ENCODE results near the gene CLMP.
"Not testable (repeated sequence)": the region's sequence is repeated elsewhere in the genome, so short reads cannot be mapped to it uniquely, and the experiment has no call there.

Gene CLMP

DNA sequence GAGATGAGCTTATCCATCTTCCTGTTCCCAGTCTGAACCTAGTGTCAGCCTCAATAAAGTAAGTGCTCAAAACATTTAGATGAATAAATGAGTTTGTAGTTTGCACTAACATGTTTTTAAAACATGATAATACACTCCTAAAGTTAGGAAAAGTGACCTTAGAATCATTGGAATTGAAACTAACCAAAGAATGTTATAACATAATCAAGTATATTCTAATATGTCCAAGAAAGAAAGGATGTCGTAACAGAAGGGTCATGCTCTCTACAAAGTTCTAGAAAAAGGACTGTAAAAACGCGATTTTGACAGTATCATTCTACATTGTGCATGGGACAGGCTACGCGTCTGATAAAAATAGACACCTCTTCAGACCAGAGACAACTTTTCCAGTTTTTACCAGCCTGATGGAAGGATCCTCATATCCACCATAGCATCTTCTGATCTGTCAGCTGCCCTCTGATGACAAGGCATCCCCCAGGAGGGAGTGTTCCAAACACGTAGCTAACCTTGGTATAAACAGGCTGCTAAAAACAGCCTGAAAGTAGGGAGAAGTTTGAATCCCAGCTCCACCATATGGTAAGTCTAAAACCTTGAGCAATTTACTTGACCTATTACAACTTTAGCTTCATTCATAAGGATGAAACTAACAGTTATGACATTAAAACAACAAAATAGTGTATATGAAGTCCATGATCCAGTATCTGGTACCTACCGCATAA, 30.2 kb downstream of the CLMP start:
- DNase-seq = no peak

GRCh38 chr11:123163621-123164020, 31.4 kb downstream of the CLMP start:
- DNase-seq = no peak

DNA sequence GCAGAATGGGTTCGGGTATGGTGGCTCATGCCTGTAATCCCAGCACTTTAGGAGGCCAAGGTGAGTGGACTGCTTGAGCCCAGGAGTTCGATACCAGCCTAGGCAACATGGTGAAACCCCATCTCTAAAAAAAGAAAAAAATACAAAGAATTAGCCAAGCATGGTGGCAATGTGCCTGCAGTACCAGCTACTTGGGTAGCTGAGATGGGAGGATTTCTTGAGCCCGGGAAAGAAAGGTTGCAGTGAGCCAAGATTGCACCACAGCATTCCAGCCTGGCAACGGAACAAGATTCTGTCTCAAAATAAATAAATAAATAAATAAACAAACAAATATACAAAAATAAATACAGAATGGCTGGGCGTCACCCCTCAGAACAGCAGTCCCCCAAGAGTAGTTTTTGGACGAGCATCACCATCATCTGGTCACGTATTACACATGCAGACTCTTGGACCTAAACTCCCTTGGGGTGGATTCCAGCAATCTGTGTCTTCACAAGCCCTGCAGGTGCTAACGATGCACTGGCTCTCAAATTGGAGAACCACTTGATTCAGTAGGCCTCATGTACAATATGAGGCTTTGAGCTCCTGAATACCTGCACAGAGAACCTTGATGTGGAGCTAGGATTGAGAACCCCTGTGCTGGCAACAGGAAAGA, 33.5 kb downstream of the CLMP start:
- DNase-seq = no peak

- DNase-seq = no peak
Measured at GRCh38 chr11:123159183-123159857, 35.7 kb downstream of the CLMP start.

GRCh38 chr11:123158033-123159003, 36.7 kb downstream of the CLMP start:
- no peak for DNase-seq

- no peak for DNase-seq
Measured at GRCh38 chr11:123152951-123153350, 42.1 kb downstream of the CLMP start.

DNA sequence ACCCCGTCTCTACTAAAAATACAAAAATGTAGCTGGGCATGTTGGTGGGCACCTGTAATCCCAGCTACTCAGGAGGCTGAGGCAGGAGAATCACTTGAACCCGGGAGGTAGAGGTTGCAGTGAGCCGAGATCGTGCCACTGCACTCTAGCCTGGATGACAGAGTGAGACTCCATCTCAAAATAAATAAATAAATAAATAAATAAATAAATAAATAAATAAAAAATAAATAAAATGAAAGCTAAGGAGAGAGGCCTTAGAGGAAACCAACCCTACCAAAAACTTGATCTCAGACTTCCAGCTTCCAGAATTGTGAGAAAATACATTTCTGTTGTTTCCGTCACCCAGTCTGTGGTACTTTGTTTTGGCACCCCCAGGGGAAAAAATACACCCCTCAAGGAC, 42.7 kb downstream of the CLMP start:
- not testable (repeated sequence) for DNase-seq

GRCh38 chr11:123151796-123152195, 43.3 kb downstream of the CLMP start:
- DNase-seq = no peak

GRCh38 chr11:123151366-123151765, 43.7 kb downstream of the CLMP start:
- DNase-seq = no peak

- no peak for DNase-seq
Measured at GRCh38 chr11:123150882-123151281, 44.2 kb downstream of the CLMP start.

DNA sequence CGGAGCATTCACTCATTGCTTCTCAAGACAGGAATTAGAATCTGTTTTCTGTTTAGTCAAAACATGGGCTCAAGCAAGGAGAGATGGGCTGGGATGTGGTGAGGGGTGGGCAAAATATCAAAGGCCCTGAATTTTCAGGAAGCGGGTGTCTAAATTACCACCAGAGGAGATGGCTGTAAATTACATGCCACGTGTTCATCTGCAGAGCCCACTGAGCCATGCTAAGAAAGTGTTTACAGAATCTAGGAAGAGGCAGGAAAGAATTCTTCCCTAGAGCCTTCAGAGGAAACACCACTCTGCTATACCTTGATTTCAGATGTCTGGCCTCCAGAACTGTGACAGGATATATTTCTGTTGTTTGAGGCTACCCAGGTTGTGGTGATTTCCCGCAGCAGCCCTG, 46.1 kb downstream of the CLMP start:
- no peak for DNase-seq

DNA sequence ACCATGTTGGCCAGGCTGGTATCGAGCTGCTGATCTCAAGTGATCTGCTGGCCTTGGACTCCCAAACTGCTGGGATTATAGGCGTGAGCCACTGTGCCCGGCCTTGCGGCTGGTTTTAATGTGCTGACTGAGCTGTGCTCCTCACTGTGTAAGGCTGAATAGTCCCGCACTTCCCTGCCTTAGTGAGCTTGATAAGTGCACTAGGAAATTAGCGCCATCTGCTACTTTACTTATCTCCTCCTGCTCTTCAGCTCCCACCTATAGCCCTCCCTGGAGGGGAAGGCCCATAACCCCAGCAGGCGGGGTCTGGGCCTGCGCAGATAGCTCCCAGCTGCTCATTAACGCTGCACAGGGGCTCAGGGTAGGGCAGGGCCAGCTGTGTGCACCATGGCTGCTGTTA, 49.4 kb downstream of the CLMP start:
- DNase-seq = no peak

- no peak for DNase-seq
Measured at GRCh38 chr11:123145220-123145619, 49.8 kb downstream of the CLMP start.

DNA sequence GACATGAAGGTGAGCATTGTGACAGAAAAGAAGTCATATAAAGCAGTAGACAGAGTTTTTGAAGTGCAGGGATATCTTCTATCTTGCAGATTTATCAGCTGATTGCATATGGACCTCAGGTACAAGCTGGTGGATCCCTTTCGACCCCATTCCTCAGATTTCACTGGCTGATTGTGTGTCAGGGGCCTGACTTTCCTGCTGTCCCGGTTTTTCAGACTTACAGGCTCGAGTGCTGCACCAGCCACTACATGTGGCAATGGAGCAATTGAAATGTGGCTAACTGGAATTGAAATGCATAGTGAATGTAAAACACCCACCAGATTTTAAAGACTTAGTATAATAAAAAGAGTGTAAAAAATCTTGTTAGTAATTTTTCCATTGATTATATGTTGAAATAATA, 50.3 kb downstream of the CLMP start:
- DNase-seq = no peak

GRCh38 chr11:123143921-123144320, 51.1 kb downstream of the CLMP start:
- DNase-seq = no peak

GRCh38 chr11:123143476-123143875, 51.6 kb downstream of the CLMP start:
- DNase-seq = no peak

GRCh38 chr11:123139206-123139605, 55.8 kb downstream of the CLMP start:
- DNase-seq = no peak

- DNase-seq = no peak
Measured at GRCh38 chr11:123137431-123138224, 57.4 kb downstream of the CLMP start.

DNA sequence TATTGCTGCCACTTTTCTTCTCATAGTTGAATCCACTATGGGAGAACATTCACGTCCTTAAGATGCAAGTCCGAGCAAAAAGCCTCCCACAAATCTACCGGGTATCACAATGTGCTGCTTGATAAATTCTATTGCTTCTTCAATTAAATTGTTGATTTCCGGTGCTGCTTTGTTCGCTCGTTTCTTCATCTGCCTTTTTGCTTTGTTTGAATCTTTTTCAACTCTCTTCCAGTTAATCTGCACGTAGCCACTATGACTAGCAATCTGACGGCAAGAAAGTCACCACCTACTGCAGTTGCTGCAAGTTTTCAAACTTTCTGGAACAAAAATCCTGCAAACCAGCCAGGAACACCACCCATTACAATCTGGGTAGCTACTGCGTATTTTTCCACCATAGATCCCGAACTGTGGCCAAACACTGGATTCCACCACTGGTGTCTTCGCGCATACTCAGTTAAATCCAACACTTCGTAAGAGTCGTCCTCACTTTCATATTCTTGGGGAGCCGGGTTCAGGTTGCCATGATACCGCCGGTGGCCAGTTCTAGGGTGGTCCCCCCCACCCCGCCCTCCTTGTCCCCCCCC, 59.1 kb downstream of the CLMP start:
- DNase-seq = no peak

- DNase-seq = no peak
Measured at GRCh38 chr11:123132881-123133280, 62.2 kb downstream of the CLMP start.

GRCh38 chr11:123132034-123132766, 62.8 kb downstream of the CLMP start:
- DNase-seq = not testable (repeated sequence)

Measured in NCI-H510A (cell line).